ENCODE data around the gene GPBAR1. TPM values are rescaled to one million over a fixed set of nuclear protein-coding genes. Genes with fewer than 3 reads are reported as not detected.

Gene GPBAR1
- total RNA-seq, 1 experiment from 2014 or later, result 0.30 TPM

DNA sequence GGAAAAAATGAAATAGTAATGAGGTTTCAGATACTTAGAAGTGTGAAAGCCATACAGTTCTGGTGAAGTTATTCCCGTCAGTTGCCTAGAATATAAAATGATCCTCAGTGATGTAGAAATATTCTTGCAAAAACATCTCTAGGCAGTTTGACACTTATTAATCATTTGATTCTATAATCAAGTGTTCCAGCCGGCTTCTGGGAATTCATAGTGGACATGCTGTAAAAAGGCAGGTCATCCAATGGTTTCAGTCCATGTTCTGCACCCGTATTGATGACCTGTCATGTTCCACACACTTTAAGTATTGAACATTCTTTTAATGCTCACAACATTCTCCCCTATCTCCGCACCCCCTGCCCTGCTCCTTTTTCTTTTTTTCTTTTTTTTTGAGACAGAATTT lies 24.0 kb upstream of the GPBAR1 start:
- Histone ChIP-seq H3K36me3 (ENCODE audit: insufficient read depth, low read length, poor library complexity, severe bottlenecking) (peaks cover 82% of the 10 kb centered on the region), H3K9me3 (ENCODE audit: low read depth, low read length, poor library complexity, severe bottlenecking) (no peaks in the 10 kb centered on the region), H3K4me3 (ENCODE audit: low read depth, low read length, poor library complexity, severe bottlenecking) (no peak overlapping the region), H3K4me1 (ENCODE audit: insufficient read depth, low read length, poor library complexity, severe bottlenecking) (no peaks in the 10 kb centered on the region), H3K27me3 (replicated peaks; ENCODE audit: insufficient read depth, low read depth, low read length, poor library complexity) (no peaks in the 10 kb centered on the region), H3K27ac (ENCODE audit: low read depth, low read length, poor library complexity, severe bottlenecking) (no peak overlapping the region)
- TF ChIP-seq, protein P1, sequence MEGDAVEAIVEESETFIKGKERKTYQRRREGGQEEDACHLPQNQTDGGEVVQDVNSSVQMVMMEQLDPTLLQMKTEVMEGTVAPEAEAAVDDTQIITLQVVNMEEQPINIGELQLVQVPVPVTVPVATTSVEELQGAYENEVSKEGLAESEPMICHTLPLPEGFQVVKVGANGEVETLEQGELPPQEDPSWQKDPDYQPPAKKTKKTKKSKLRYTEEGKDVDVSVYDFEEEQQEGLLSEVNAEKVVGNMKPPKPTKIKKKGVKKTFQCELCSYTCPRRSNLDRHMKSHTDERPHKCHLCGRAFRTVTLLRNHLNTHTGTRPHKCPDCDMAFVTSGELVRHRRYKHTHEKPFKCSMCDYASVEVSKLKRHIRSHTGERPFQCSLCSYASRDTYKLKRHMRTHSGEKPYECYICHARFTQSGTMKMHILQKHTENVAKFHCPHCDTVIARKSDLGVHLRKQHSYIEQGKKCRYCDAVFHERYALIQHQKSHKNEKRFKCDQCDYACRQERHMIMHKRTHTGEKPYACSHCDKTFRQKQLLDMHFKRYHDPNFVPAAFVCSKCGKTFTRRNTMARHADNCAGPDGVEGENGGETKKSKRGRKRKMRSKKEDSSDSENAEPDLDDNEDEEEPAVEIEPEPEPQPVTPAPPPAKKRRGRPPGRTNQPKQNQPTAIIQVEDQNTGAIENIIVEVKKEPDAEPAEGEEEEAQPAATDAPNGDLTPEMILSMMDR (conservative IDR thresholded peaks at IDR 0.05; ENCODE audit: low read depth, low read length), result no peak
- no peak for TF ChIP-seq EZH2 (IDR thresholded peaks at IDR 0.05; ENCODE audit: borderline replicate concordance, low read depth, low read length, poor library complexity, severe bottlenecking)
- intact Hi-C loops (cut with micrococcal nuclease; ENCODE audit: unreplicated experiment), result no loop called here
- ChIA-PET CTCF (no interaction called here), POLR2A (ENCODE audit: low non-redundant PET) (no interaction called here)
- BruUV-seq (replicated peaks), result no TSS peak
- DNase-seq (ENCODE audit: low spot score), result no peak

DNA sequence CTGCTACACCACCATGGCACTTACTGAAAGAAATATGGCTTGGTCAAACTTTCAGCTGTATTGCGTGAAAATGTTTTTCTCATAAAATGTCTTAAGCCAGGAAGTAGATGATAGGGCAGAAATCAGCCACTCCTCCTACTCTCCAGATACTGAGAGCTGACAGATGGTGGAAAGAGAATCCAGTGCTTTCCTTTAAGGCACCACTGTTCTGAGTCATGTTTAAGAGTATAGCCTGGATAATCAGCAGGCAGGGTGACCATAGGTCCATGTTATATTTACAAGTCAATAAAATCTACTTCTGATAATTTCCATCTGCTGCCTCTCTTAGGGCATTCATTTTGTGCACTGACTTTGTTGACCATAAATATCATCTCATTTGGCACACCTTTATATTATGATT lies 21.9 kb upstream of the GPBAR1 start:
- ChIA-PET CTCF (no interaction called here), POLR2A (ENCODE audit: low non-redundant PET) (no interaction called here)
- H3K36me3 ChIP-seq (ENCODE audit: insufficient read depth, low read length, poor library complexity, severe bottlenecking), result peaks cover 78% of the 10 kb centered on the region
- TF ChIP-seq, protein P1 (conservative IDR thresholded peaks at IDR 0.05; ENCODE audit: low read depth, low read length), result no peak
- TF ChIP-seq EZH2 (IDR thresholded peaks at IDR 0.05; ENCODE audit: borderline replicate concordance, low read depth, low read length, poor library complexity, severe bottlenecking), result no peak
- no peak overlapping the region for H3K4me3 ChIP-seq (ENCODE audit: low read depth, low read length, poor library complexity, severe bottlenecking)
- H3K4me1 ChIP-seq (ENCODE audit: insufficient read depth, low read length, poor library complexity, severe bottlenecking), result no peaks in the 10 kb centered on the region
- intact Hi-C loops (cut with micrococcal nuclease; ENCODE audit: unreplicated experiment), result no loop called here
- DNase-seq (ENCODE audit: low spot score), result no peak
- H3K27me3 ChIP-seq (replicated peaks; ENCODE audit: insufficient read depth, low read depth, low read length, poor library complexity), result no peaks in the 10 kb centered on the region
- BruUV-seq (replicated peaks), result no TSS peak
- no peaks in the 10 kb centered on the region for H3K9me3 ChIP-seq (ENCODE audit: low read depth, low read length, poor library complexity, severe bottlenecking)
- H3K27ac ChIP-seq (ENCODE audit: low read depth, low read length, poor library complexity, severe bottlenecking), result no peak overlapping the region

DNA sequence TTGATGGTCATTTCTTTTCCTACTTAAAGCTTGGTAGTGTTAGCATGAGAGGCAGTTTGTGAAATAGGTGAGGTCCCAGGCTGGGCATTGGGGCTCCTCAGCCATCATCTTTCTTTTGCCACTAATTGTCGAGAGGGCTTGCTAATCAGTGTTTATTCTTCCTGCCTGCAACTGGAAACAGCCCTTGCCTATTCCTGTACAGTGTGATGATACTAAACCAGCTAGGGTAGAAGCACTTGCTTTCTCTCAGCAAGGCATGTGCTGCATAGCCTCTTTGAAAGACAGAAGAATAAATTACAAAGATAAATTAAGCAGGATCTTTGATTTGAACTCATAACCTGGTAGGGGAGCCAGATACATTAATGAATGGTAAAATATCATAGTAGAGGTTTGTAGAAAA lies 16.6 kb upstream of the GPBAR1 start:
- POLR2A ChIA-PET (ENCODE audit: low non-redundant PET), result no interaction called here
- CTCF ChIA-PET, result no interaction called here
- intact Hi-C loops (cut with micrococcal nuclease; ENCODE audit: unreplicated experiment), result no loop called here
- H3K36me3 ChIP-seq (ENCODE audit: insufficient read depth, low read length, poor library complexity, severe bottlenecking), result peaks cover 82% of the 10 kb centered on the region
- no peak overlapping the region for H3K27ac ChIP-seq (ENCODE audit: low read depth, low read length, poor library complexity, severe bottlenecking)
- no peak for DNase-seq (ENCODE audit: low spot score)
- no peaks in the 10 kb centered on the region for H3K4me1 ChIP-seq (ENCODE audit: insufficient read depth, low read length, poor library complexity, severe bottlenecking)
- no peak overlapping the region for H3K4me3 ChIP-seq (ENCODE audit: low read depth, low read length, poor library complexity, severe bottlenecking)
- TF ChIP-seq, protein P1 (conservative IDR thresholded peaks at IDR 0.05; ENCODE audit: low read depth, low read length), result no peak
- no peak for TF ChIP-seq EZH2 (IDR thresholded peaks at IDR 0.05; ENCODE audit: borderline replicate concordance, low read depth, low read length, poor library complexity, severe bottlenecking)
- no TSS peak for BruUV-seq (replicated peaks)
- H3K9me3 ChIP-seq (ENCODE audit: low read depth, low read length, poor library complexity, severe bottlenecking), result no peaks in the 10 kb centered on the region
- no peaks in the 10 kb centered on the region for H3K27me3 ChIP-seq (replicated peaks; ENCODE audit: insufficient read depth, low read depth, low read length, poor library complexity)

Measured in A673 (cell line).